DOHH2 (cell line): ENCODE measurements around the gene ZIC2.

Experiments used
- H3F3A ChIP-seq: fragments of 200-600 bp; sonication (generic), shearing (Covaris generic); 2 replicates; pipeline ENCODE4 v1.6.0; 2016; ENCODE audit warnings: antibody characterized with exemption, mild to moderate bottlenecking; ENCODE audit not compliant: control insufficient read depth, insufficient read depth
- H3K27ac ChIP-seq: fragments of 200-600 bp; sonication (generic); 2 replicates; pipeline ENCODE4 v1.5.1; 2014; ENCODE audit warnings: low read depth, mild to moderate bottlenecking, low read length, moderate library complexity
- H3K27me3 ChIP-seq: fragments of 200-600 bp; sonication (generic); 2 replicates; pipeline ENCODE4 v1.6.1; 2014; ENCODE audit warnings: mild to moderate bottlenecking, low read length, mixed read lengths; ENCODE audit not compliant: control insufficient read depth
- H3K36me3 ChIP-seq: fragments of 200-600 bp; sonication (generic); 2 replicates; pipeline ENCODE4 v1.6.1; 2014; ENCODE audit warnings: mild to moderate bottlenecking, low read length, moderate library complexity, mixed read lengths; ENCODE audit not compliant: control insufficient read depth
- H3K4me1 ChIP-seq: fragments of 200-600 bp; sonication (generic); 2 replicates; pipeline ENCODE4 v1.6.1; 2014; ENCODE audit warnings: mild to moderate bottlenecking, low read length, mixed read lengths; ENCODE audit not compliant: control insufficient read depth
- H3K4me2 ChIP-seq: fragments of 200-600 bp; sonication (generic); 2 replicates; pipeline ENCODE4 v1.6.0; 2014; ENCODE audit warnings: mild to moderate bottlenecking, low read length, moderate library complexity
- H3K4me3 ChIP-seq: fragments of 200-600 bp; sonication (generic); 2 replicates; pipeline ENCODE4 v1.5.1; 2014; ENCODE audit warnings: mild to moderate bottlenecking, low read length, mixed read lengths
- H3K79me2 ChIP-seq: fragments of 200-600 bp; sonication (generic); 2 replicates; pipeline ENCODE4 v1.6.1; 2014; ENCODE audit warnings: mild to moderate bottlenecking, low read length, mixed read lengths; ENCODE audit not compliant: control insufficient read depth
- H3K9me2 ChIP-seq: fragments of 200-600 bp; sonication (generic); replicated peaks from 2 replicates; pipeline ENCODE4 v1.6.1; 2014; ENCODE audit warnings: mild to moderate bottlenecking, low read length, mixed read lengths; ENCODE audit not compliant: control insufficient read depth
- H3K9me3 ChIP-seq: fragments of 200-600 bp; sonication (generic); 2 replicates; pipeline ENCODE4 v1.6.1; 2014; ENCODE audit warnings: antibody characterized with exemption, low read length, mixed read lengths; ENCODE audit not compliant: control insufficient read depth, insufficient read depth
- H4K20me1 ChIP-seq: fragments of 200-600 bp; sonication (generic); 2 replicates; pipeline ENCODE4 v1.6.0; 2014; ENCODE audit warnings: low read depth, mild to moderate bottlenecking, antibody characterized with exemption, low read length, moderate library complexity; ENCODE audit not compliant: control insufficient read depth, insufficient read depth
- CTCF ChIP-seq: fragments of 200-600 bp; sonication (generic); IDR thresholded peaks from one replicate; pipeline ENCODE4 v1.5.1; 2014; ENCODE audit warnings: antibody characterized with exemption, mild to moderate bottlenecking, low read depth, low read length; ENCODE audit not compliant: poor library complexity, severe bottlenecking
- EZH2phosphoT487 ChIP-seq: fragments of 200-600 bp; sonication (generic); IDR thresholded peaks from 2 replicates; pipeline ENCODE4 v1.6.1; 2017; ENCODE audit warnings: borderline replicate concordance, mild to moderate bottlenecking, antibody characterized with exemption, low read length, moderate library complexity, mixed read lengths

The ZIC2 gene

GRCh38 chr13:100035936-100036335 is 54.4 kb downstream of the ZIC2 start:
- Histone ChIP-seq H3K36me3 (no peaks in the 10 kb centered on the region), H3K9me2 (no peaks in the 10 kb centered on the region), H3K4me2 (no peak overlapping the region), H4K20me1 (no peaks in the 10 kb centered on the region), H3K79me2 (no peaks in the 10 kb centered on the region), H3K4me3 (no peak overlapping the region), H3K4me1 (no peaks in the 10 kb centered on the region), H3K9me3 (no peaks in the 10 kb centered on the region), H3K27ac (no peak overlapping the region), H3F3A (no peaks in the 10 kb centered on the region), H3K27me3 (no peaks in the 10 kb centered on the region)
- TF ChIP-seq EZH2phosphoT487 (no peak), CTCF (no peak)
